ENCODE measurements around the gene ENTPD6. TPM values are rescaled to one million over a fixed set of nuclear protein-coding genes. Genes with fewer than 3 reads are reported as not detected.

ENTPD6 gene
- total RNA-seq, 1 donor from 2014 or later, result 57.8 TPM

DNA sequence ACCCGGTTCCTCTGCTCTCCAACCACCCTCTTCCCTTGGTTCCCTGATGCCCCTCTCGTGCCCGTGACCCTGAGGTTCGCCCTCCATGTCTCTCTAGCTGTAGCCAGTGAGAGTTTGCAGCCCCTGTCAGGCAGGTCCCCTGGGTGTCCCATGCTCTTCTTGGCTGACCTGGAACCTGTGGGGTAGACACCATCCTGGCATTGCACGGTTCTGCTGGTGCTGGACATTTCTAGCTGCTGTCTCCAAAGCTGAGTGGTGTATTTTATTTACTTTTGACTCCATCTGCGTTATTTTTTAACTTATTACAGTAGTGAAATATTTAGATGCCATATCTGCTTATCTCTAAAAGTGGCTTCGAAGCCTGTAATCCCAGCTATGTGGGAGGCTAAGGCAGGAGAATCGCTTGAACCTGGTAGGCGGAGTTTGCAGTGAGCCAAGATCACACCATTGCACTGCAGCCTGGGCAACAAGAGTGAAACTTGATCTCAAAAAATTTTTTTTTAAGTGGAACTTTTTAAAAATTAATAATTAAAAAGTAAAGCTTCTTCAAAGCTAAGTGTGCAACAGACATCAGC lies 12.5 kb downstream of the ENTPD6 start:
- no peaks in the 10 kb centered on the region for H3K27me3 ChIP-seq (ENCODE audit: insufficient read depth, low read length)
- no peaks in the 10 kb centered on the region for H3K9me3 Mint-ChIP-seq (ENCODE audit: unreplicated experiment)
- FAIRE-seq (no peak), DNase-seq (ENCODE audit: low read depth) (no peak)
- peaks cover 10% of the 10 kb centered on the region for H3K36me3 ChIP-seq (ENCODE audit: insufficient read depth, low read length)
- H4K20me1 ChIP-seq (ENCODE audit: insufficient read depth, low read length), result peaks cover 50% of the 10 kb centered on the region
- peaks cover 8% of the 10 kb centered on the region for H3K36me3 Mint-ChIP-seq (ENCODE audit: low read depth, unreplicated experiment)
- no peak overlapping the region for H2AFZ ChIP-seq (ENCODE audit: low read depth, low read length)
- no peak overlapping the region for H3K4me2 ChIP-seq (ENCODE audit: low read length)
- no peak overlapping the region for H3K9ac ChIP-seq (ENCODE audit: low read length)
- no peak for TF ChIP-seq EZH2 (IDR thresholded peaks at IDR 0.05; ENCODE audit: insufficient read depth, low read length)
- TF ChIP-seq, protein P1, sequence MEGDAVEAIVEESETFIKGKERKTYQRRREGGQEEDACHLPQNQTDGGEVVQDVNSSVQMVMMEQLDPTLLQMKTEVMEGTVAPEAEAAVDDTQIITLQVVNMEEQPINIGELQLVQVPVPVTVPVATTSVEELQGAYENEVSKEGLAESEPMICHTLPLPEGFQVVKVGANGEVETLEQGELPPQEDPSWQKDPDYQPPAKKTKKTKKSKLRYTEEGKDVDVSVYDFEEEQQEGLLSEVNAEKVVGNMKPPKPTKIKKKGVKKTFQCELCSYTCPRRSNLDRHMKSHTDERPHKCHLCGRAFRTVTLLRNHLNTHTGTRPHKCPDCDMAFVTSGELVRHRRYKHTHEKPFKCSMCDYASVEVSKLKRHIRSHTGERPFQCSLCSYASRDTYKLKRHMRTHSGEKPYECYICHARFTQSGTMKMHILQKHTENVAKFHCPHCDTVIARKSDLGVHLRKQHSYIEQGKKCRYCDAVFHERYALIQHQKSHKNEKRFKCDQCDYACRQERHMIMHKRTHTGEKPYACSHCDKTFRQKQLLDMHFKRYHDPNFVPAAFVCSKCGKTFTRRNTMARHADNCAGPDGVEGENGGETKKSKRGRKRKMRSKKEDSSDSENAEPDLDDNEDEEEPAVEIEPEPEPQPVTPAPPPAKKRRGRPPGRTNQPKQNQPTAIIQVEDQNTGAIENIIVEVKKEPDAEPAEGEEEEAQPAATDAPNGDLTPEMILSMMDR (IDR thresholded peaks at IDR 0.05; ENCODE audit: insufficient read depth, low read depth, low read length), result no peak
- no peaks in the 10 kb centered on the region for H3K9me3 ChIP-seq (ENCODE audit: insufficient read depth, low read depth, low read length)
- no peaks in the 10 kb centered on the region for H3K4me1 ChIP-seq (ENCODE audit: insufficient read depth, low read length)
- H3K4me1 Mint-ChIP-seq (ENCODE audit: low read depth, unreplicated experiment), result peaks cover 21% of the 10 kb centered on the region
- H3K4me3 Mint-ChIP-seq (ENCODE audit: unreplicated experiment), result no peak overlapping the region
- H3K4me3 ChIP-seq (ENCODE audit: insufficient read depth, low read depth, low read length), result no peak overlapping the region
- H3K79me2 ChIP-seq (ENCODE audit: insufficient read depth, low read length), result peaks cover 46% of the 10 kb centered on the region
- no peaks in the 10 kb centered on the region for H3K27me3 Mint-ChIP-seq (ENCODE audit: low read depth, unreplicated experiment)
- H3K27ac ChIP-seq (ENCODE audit: low read depth, low read length), result no peak overlapping the region
- no peak overlapping the region for H3K27ac Mint-ChIP-seq (ENCODE audit: unreplicated experiment)

DNA sequence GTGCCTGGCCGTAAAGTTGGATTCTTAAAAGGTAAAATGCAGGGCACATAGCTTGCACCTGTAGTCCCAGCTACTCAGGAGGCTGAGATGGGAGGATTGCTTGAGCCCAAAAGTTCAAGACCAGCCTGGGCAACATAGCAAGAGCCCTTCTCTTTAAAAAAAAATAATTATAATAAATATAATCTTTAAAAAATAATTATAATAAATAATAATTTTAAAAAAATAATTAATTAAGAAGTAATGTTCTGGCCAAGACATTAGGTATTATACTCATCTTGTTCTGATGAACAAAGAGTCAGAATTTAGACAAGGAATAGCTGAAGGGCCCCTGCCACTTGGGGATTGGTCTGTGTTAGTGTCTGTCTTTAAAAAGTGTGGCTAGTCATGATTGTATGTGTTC lies 13.9 kb downstream of the ENTPD6 start:
- Histone ChIP-seq H3K9ac (ENCODE audit: low read length) (no peak overlapping the region), H3K27me3 (ENCODE audit: insufficient read depth, low read length) (no peaks in the 10 kb centered on the region), H4K20me1 (ENCODE audit: insufficient read depth, low read length) (peaks cover 40% of the 10 kb centered on the region), H3K4me1 (ENCODE audit: insufficient read depth, low read length) (no peaks in the 10 kb centered on the region), H3K9me3 (ENCODE audit: insufficient read depth, low read depth, low read length) (no peaks in the 10 kb centered on the region), H3K27ac (ENCODE audit: low read depth, low read length) (no peak overlapping the region), H3K4me3 (ENCODE audit: insufficient read depth, low read depth, low read length) (no peak overlapping the region), H3K79me2 (ENCODE audit: insufficient read depth, low read length) (peaks cover 35% of the 10 kb centered on the region), H3K36me3 (ENCODE audit: insufficient read depth, low read length) (peaks cover 12% of the 10 kb centered on the region), H3K4me2 (ENCODE audit: low read length) (no peak overlapping the region), H2AFZ (ENCODE audit: low read depth, low read length) (no peak overlapping the region)
- TF ChIP-seq, protein P1 (IDR thresholded peaks at IDR 0.05; ENCODE audit: insufficient read depth, low read depth, low read length), result no peak
- no peak for TF ChIP-seq EZH2 (IDR thresholded peaks at IDR 0.05; ENCODE audit: insufficient read depth, low read length)
- Mint-ChIP-seq H3K27me3 (ENCODE audit: low read depth, unreplicated experiment) (no peaks in the 10 kb centered on the region), H3K9me3 (ENCODE audit: unreplicated experiment) (no peaks in the 10 kb centered on the region), H3K36me3 (ENCODE audit: low read depth, unreplicated experiment) (peaks cover 14% of the 10 kb centered on the region), H3K4me3 (ENCODE audit: unreplicated experiment) (no peak overlapping the region), H3K27ac (ENCODE audit: unreplicated experiment) (no peak overlapping the region), H3K4me1 (ENCODE audit: low read depth, unreplicated experiment) (peaks cover 11% of the 10 kb centered on the region)
- no peak for FAIRE-seq
- no peak for DNase-seq (ENCODE audit: low read depth)

DNA sequence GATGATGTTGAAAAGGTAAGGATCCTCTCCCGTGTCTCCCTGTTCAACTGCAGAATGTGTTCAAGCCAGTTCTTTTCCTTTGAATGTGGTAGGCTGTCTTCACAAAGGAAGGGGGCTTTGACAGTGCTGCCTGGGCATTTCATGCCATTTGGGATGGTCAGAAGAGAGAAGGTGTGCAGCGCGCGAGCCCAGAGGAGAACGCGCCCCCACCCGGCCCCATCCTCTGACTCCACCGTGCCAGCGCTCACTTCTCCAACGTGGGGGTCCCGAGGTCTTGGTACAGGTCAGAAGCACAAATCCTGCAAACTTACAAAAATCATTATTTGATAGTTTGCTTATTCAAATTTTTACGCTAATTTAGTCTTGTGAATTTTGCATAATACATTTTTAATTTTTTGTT lies 14.4 kb downstream of the ENTPD6 start:
- H3K4me3 Mint-ChIP-seq (ENCODE audit: unreplicated experiment), result no peak overlapping the region
- no peak for FAIRE-seq
- H3K27ac ChIP-seq (ENCODE audit: low read depth, low read length), result no peak overlapping the region

More for the DNA sequence above, 14.4 kb downstream of the ENTPD6 start:
- no peak for TF ChIP-seq EZH2 (IDR thresholded peaks at IDR 0.05; ENCODE audit: insufficient read depth, low read length)
- TF ChIP-seq, protein P1 (IDR thresholded peaks at IDR 0.05; ENCODE audit: insufficient read depth, low read depth, low read length), result no peak
- no peak for DNase-seq (ENCODE audit: low read depth)
- no peaks in the 10 kb centered on the region for H3K27me3 Mint-ChIP-seq (ENCODE audit: low read depth, unreplicated experiment)
- peaks cover 30% of the 10 kb centered on the region for H3K79me2 ChIP-seq (ENCODE audit: insufficient read depth, low read length)
- peaks cover 14% of the 10 kb centered on the region for H3K36me3 Mint-ChIP-seq (ENCODE audit: low read depth, unreplicated experiment)
- no peaks in the 10 kb centered on the region for H3K9me3 ChIP-seq (ENCODE audit: insufficient read depth, low read depth, low read length)
- no peaks in the 10 kb centered on the region for H3K9me3 Mint-ChIP-seq (ENCODE audit: unreplicated experiment)
- H3K4me1 ChIP-seq (ENCODE audit: insufficient read depth, low read length), result no peaks in the 10 kb centered on the region
- no peak overlapping the region for H3K9ac ChIP-seq (ENCODE audit: low read length)
- H4K20me1 ChIP-seq (ENCODE audit: insufficient read depth, low read length), result peaks cover 34% of the 10 kb centered on the region
- peaks cover 12% of the 10 kb centered on the region for H3K36me3 ChIP-seq (ENCODE audit: insufficient read depth, low read length)
- H3K27me3 ChIP-seq (ENCODE audit: insufficient read depth, low read length), result no peaks in the 10 kb centered on the region
- H3K4me1 Mint-ChIP-seq (ENCODE audit: low read depth, unreplicated experiment), result peaks cover 9% of the 10 kb centered on the region
- no peak overlapping the region for H3K4me2 ChIP-seq (ENCODE audit: low read length)
- no peak overlapping the region for H2AFZ ChIP-seq (ENCODE audit: low read depth, low read length)
- H3K4me3 ChIP-seq (ENCODE audit: insufficient read depth, low read depth, low read length), result no peak overlapping the region
- H3K27ac Mint-ChIP-seq (ENCODE audit: unreplicated experiment), result no peak overlapping the region
